T-helper 9 cell (primary cell): ENCODE results near the gene SNX22.

Source experiments
- DNase-seq: peaks from one replicate; pipeline ENCODE4 v3.0.0-alpha.2; 2020

SNX22 gene

DNA sequence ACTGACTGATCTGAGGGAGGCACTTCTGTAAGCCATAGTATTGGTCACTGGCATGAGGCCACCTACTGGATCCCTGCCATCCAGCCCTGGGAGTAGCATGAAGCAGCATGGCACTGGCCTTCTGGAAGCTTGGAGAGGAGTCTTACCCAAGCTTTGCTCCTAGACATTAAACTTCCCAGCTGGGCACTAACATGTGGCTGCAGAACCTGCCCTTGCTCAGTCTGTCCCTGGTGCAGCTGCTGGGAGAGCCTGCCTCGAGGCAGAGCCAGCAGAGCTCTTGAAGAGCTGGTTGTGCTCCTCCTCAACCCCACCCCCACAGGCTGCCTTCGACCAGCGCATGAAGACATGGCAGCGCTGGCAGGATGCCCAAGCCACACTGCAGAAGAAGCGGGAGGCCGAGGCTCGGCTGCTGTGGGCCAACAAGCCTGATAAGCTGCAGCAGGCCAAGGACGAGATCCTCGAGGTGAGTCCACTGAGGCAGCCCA, 17.1 kb upstream of the SNX22 start:
- DNase-seq = no peak

DNA sequence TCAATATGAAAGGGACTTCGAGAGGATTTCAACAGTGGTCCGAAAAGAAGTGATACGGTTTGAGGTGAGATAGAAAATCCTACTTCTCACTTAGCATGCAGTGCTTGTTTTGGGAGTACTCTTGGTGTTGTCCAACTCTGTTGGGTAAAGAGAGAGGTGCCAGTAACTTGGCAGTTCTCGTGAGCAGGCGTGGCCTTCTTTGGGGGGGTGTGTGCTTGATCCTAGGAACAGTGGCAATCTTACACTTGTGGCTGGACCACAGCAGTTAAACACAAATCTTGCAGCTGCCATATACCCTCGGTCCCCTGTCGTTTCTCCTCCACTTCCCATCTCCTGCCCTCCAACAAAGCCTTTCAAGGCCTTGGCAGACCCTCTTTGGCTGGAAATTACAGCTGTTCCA, 15.2 kb upstream of the SNX22 start:
- DNase-seq = no peak

DNA sequence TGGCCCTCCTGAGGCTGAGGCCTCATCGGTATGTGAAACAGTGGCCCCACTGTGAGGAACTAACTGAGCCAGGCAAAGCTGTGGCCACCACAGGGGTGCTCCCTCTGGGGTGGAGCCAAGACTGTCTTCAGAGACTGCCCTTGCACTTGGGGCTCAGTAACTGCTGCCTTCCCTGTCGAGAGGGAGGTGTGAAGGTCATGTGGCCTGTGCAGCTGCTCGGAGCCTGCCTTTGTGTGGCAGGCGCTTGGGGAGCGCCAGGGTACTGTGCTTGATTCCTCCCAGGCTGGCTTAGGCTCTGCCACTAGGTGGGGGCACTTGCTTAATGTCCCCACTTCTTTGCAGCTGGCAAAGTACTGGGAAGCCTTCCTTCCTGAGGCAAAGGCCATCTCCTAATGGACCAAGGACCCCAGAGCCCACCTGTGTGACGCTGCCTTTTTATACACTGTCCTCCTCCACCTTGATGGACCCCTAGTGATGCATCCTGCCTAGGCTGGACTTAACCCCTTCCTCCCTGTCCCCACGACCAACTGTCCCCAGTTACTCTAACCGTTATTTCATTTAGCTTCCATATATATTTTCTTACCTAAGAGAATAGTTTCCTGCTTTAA, 14.2 kb upstream of the SNX22 start:
- DNase-seq = no peak

DNA sequence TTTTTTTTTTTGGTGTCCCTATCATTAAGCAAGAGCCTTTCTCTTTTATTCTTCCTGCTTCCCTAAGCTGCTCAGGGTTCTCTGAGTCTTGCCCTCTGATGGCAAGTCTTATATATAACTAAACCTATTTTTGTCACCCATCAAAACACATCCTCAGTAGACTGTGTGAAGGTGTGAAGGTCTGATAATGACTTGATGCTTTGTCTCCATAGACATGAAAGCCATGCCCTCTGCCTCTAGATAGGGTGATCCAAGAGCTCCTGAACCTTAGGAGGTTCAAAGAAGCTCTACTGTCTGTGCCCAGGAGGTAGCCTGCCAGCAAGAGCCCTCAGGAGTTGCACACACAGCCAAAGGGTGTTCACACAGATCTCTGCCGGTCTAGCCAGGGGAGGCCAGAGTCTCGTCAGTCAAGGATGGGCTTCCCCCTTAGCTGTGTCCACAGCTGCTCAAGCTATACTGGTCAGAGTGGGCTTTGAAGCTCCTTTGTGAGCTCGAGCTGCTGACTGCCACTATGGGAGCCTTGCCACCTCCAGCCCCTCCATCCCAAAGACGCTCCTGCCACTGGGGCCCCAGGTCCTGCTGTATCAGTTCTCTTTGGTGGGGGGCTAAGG, 13.1 kb upstream of the SNX22 start:
- DNase-seq = no peak

DNA sequence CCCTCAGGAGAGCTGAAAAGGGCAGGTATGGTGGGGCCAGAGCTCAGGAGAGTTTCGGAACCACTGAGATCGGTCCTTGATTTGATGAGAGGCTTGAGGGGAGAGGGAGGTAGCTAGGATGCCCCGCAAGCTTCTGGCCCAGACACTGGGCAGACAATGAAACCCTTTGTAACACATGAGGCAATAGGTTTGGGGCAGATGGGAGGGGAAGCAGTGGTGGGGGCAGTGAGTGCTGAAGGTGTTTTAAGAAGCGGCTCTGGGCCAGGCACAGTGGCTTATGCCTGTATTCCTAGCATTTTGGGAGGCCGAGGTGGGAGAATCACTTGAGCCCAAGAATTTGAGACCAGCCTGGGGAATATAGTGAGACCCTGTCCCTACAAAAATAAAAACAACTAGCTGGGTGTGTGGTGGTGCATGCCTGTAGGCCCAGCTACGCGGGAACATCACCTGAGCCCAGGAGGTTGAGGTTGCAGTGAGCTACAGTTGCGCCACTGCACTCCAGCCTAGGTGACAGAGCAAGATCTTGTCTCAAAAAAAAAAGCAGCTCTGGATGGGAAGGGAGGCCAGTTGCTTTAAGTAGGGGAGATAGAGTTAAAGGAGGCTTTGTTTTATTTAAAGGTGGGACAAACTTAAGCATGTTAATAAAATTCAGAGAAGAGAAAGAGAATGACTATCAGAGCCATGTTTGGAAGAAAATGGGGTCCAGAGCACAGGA, 9.6 kb upstream of the SNX22 start:
- no peak for DNase-seq

DNA sequence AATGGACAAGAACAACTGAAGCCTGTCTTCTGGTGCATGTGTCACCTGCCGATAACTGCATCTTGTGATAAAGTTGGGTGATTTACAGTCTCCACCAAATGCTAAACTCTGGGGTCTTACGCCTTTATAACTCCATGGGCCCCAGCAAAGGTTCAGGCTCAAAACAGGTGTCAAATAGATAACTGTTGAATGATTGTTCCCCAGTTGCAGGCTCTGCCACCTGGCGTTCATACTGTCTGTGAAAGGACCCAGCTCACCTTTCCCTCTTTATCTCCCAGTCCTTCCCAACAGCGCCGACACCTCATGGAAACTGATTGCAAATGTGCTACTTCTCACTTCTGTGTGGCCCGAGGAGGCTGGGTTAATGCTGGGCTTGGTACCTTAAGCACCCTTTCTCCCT, 8.3 kb upstream of the SNX22 start:
- no peak for DNase-seq

DNA sequence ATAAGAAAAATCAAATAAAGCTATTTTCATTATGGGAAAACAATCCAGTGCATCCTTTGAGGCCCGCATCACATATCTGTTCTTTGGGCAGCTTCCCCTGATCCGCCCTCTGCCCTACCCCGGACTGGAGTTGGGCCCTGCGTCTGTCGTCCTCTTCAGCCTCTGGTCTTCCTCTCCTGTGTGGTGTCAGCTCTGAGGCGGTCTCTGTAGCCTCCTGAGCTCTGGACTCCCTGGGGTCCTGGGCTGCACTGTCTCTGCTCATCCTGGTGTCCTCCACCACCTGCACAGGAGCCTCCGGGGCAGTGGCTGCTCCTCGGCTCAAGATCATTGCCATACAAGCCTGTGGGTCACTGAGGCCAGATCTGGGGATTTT, 7.4 kb upstream of the SNX22 start:
- DNase-seq = no peak

DNA sequence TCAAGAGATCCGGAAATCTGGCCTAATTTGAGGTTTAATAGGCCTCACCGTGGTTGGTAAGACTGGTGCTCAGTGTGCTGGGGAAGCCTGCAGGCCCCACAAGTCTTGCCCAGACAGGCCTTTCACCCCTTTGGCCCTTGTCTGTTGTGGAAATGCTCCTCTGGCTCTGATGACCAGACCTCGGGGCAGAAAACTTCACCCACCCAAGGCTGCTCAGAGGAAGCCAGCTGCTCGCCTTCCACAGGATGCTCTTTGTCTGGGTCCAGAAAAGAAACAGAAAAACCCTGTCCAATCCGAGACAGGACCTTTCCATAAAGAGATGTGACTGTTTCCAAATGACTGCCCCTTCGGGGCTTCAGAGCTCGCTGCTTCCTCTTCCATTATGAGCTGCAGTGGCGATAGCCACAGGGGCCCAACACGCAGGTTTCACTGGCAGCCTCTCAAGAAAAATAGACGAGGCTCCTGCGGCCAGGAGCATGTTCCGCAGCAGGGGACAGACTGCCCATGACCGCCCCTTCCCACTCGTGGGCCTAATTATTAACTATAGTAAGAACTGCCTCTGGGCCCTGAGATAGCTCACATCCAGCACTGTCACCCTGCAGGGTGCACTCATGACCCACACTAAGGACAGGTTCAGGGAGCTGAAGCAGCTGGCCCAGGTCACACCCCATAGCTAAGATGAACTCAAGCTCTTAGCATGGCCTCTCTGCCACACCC, 6.8 kb upstream of the SNX22 start:
- no peak for DNase-seq

DNA sequence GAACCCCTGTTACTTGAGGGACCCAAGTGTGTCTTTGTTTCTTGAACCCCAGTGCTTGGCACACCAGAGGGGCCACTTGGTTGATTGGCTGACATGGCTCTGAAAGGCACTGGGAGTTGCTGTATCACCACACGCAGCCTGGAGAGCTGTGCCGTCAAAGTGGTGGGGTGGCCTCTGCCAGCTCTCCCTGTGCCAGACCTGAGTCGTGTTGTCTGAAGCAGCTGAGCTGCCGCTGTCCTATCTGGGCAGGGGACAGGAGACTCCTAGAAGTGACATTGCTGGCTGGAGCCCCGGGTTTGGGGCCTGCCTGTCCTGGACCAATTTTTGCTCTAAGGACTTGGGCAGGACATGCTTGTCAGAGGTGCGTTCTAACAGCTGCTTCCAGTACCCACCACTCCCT, 5.5 kb upstream of the SNX22 start:
- DNase-seq = no peak

DNA sequence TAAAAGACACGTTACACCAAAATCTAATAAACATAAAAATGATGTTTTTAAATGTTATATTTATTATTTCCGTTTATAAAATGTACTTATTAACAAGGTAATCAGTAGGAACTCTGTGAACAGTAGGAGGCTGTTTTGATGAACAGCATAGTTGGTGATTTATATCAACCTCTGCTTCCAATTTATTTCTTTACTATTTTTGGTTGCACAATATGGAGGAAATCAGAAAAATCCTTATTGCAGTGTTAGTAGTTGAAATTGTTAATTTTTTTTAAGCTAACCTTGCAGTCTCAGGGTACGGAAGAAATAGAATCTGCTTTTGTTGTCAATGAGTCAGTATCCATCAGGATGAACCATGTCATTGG, 5.0 kb upstream of the SNX22 start:
- no peak for DNase-seq

DNA sequence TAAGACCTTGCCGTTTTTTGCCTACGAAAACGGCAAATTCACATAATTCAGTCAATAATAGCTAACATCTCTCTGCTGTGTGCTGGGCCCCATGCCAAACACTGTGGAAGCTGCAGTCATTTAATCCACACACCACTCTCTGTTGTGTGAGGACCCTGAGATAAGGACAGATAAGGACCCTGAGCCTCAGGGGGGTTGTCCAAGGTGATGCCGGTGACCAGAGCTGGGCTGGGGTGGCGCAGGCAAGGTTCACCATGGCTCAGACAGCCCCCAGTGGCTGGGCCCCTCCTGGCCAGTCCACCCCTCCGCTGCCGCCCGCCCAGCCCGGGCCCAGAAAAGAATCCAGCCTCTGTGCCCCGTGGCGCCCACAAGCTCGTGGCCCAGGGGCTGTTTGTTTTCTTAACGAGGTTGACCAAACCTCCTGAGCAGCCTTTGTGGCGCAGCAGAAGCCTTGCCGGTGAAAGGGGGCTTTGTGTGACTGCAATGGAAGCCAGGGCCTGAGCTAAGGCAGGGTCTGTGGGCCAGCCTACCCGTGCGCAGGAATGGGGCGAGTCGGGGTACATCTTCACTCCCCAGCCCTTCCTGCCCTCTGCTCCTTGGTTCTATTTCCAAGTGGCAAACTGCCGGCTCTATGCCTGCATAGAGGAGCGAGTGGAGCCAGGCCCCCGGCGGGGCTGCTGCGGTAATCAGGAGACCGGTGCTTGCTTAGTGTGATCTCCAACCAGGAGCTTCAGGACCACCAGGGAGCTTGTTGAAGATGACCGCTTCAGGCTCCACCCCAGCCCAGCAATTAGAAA, 4.4 kb upstream of the SNX22 start:
- DNase-seq = no peak

DNA sequence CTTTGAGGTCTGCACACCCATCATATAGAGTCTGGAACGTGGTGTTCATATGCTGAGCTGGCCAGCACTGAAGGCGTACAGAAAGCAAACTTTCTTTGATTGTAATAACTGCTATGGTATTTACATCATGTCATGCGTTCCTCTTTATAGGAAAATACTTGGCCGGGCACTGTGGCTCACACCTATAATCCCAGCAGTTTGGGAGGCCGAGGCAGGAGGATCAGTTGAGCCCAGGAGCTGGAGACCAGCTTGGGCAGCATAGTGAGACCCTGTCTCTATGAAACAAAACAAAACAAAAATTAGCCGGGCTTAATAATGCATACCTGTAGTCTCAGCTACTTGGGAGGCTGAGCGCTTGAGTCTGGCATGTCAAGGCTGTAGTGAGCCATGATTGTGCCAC, 3.4 kb upstream of the SNX22 start:
- no peak for DNase-seq

DNA sequence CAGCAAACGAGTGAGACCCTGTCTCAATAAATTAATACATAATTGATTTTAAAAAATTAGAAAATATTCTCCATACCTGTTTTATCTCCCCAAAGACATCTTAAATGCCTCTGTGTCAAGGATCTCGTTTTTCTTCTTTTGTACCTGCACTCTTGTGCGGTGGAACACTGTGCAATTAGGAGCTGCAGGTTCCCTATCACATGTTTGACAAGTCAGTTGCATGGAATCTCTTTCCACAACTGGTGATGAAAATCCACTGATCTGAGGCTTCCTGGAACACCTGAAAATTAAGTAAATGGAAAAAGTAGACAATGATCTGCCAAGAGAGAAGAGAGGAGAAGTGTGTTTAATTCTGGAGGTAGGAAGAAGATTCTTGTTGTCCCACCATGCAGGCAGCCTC, 3.0 kb upstream of the SNX22 start:
- no peak for DNase-seq

DNA sequence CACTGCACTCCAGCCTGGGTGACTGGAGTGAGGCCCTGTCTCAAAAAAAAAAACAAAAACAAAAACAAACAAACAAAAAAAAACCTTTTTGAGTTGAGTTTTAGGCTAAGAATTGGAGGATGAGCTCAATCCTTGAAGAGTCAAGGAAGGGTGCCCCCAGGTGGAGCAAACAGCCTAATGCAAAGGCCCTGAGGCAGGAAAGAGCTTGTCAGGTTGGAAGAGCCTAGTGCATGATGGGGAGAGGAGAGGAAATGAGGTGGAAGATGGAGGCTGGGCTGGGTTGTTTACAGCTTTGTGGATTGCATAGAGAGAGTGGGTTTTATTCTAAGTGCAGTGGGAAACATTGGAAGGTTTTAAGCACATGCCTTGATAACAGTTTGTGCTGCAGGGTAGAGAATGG, 2.1 kb upstream of the SNX22 start:
- no peak for DNase-seq

DNA sequence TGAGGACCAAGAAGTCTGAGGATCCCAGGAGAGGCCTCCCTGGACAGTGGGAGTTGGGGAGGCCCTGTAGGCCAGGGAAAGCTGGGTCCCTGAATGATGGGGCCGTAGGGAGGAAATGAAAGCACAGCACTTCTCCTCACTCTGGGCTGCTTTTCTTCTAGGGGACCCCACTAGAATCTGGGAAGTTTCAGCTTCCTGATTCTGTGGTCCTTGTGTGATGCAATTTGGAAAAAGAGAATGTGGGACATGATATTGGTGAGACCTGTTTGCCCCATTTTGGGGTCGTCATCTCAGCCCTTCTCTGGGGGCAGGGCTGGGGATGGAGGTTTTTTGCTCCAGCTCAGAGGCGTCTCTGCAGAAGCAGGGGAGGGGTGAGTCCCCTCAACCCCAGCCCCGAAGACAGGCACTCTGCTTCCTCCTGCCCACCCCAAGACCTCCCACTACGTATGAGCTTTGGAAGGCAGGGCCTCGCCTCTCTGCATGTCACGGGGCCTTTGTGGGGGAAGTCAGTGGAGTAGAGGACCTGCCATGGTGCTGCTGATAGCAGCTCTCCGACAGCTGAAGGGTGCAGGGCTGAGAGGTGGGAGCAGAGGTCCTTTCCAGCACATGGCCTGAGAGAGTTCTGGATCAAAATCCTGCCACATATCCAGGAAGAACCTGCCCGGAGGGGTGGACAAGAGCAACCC, 1.5 kb upstream of the SNX22 start:
- DNase-seq = no peak

DNA sequence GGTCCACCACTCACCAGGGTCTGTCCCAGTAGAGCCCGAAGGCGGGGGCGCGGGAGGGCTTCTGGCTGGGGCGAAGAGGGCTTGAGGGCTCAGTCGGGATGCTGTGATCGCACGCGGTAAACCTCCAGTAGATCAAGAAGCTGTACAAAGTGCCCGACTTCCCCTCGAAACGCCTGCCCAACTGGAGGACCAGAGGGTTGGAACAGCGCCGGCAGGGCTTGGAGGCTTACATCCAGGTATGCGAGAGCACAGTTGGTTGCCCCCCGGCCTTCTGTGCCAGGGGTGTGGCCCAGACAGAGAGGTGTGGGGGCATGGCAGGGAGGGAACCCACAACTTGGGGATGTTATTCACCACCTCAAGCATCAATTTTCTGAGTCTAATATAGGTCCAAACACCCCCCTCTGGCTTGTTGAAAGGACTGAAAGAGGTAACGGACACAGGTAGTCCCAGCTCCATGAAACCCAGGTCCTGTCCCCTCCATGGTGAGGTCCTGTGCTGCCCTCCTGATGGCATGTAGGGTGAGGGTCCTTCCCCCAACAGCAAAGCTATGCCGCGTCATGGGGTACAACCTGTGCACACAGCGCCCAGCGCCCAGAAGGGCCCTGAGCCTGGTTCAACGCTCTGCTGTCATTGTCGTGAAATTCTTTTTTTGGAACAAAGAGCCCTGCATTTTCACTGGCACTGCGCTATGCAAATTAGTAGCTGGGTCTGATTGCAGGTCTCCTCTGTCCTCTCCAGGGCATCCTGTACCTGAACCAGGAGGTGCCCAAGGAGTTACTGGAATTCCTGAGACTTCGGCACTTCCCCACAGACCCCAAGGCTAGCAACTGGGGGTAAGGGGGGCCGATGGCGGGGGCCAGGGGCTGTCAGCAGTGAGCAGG, 1.2 kb downstream of the SNX22 start:
- DNase-seq = no peak

DNA sequence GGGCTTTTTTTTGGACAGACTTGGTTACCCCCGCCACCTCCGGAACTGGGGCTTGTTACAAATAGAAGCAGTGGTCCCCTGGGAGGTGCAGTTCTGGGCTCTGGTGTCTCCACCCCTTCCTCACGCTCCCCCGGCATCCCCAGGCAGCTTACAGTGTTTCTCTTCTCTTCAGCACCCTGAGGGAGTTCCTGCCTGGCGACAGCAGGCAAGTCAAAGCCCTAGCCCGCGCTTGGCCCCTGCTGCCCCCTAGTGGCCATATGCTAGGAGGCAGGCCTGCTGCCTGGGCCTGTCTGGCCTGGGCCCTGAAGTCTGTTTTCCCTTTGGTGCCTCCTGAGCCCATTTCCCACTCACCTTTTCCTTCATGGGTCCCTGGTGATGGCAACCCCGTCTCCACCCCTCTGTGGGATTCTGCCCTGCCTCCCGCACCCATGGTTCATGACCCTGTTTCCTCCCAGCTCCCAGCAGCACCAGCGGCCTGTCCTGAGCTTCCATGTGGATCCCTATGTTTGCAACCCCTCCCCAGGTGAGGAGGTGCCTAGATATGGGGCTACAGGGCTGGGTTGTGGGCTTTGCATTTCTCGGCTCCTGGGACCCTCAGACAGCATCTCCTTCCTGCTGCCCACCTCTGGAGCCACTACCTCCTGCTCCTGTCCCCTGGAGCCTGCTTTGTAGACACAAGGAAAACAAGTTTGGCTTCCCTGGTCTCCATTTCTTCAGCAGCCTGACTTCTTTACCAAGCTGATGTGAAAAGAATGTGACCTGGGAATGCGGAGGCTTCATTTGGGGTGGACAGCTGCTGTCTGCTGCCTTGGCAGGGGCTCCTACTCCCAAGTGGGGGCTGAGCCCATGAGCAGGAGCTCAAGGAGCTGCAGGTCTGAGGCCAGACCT, 2.2 kb downstream of the SNX22 start:
- peak; percentile 92 for DNase-seq

DNA sequence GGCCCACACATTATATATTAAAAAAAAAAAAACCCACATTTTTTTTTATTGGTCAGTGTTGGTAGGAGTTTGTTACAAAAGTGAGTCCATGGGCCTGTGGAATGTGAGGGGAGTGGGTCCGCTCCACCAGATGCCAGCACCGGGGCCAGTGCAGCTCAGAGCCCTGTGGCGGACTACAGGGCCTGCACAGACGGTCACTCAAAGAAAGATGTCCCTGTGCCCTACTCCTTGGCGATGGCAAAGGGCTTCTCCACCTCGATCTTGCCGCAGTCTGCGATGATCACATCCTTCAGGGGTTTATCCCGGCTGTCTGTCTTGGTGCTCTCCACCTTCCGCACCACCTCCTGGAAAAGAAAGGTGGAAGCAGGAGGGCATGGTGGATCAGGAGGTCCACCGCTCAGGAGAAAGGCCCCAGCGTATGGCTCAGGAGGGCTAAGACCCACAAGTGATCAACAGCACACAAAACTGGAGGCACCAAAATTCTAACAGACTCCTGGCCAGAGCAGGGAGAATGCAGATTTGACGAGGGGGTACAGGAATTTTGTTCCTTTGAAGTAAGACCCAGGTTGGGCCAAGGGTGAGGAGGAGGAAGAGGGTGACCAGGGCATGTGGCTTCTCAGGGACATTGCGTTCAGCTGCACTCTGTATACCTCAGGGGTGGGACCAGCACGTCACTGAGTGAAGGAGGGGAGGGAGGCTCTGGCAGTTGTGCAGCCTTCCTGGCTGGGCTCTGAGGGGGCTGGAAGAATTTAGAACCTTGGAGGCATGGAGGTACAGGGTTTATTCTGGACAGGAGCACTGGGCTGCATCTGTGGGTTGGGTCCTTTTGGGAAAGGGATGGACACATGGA, 4.5 kb downstream of the SNX22 start:
- DNase-seq = no peak

DNA sequence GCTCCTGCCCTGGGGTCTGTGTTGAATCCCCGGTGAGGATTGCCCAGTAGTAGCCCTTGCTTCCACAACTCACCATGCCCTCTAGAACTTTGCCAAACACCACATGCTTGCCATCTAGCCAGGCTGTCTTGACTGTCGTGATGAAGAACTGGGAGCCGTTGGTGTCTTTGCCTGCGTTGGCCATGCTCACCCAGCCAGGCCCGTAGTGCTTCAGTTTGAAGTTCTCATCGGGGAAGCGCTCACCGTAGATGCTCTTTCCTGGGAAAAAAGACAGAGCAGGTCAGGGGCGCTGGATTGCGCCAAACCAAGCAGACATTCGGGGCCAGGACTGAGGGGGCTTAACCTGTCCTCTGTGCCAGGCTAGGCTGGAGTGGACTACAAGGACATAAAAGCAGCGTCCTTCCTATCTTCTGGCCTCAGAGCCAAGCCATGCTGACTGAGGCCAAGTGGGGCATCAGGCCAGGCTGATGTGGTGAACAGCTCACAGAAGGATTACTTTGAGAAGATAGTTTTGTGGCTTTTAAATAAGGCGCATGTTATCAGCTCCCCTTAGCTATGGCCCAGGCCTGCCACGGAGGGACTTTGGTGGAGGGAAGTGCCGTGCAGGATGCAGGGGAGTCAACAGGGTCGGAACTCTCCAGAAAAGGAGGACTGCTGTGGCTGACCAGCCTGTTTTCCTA, 5.3 kb downstream of the SNX22 start:
- DNase-seq = no peak
